ENCODE results near the gene HIPK2.

Gene HIPK2

DNA sequence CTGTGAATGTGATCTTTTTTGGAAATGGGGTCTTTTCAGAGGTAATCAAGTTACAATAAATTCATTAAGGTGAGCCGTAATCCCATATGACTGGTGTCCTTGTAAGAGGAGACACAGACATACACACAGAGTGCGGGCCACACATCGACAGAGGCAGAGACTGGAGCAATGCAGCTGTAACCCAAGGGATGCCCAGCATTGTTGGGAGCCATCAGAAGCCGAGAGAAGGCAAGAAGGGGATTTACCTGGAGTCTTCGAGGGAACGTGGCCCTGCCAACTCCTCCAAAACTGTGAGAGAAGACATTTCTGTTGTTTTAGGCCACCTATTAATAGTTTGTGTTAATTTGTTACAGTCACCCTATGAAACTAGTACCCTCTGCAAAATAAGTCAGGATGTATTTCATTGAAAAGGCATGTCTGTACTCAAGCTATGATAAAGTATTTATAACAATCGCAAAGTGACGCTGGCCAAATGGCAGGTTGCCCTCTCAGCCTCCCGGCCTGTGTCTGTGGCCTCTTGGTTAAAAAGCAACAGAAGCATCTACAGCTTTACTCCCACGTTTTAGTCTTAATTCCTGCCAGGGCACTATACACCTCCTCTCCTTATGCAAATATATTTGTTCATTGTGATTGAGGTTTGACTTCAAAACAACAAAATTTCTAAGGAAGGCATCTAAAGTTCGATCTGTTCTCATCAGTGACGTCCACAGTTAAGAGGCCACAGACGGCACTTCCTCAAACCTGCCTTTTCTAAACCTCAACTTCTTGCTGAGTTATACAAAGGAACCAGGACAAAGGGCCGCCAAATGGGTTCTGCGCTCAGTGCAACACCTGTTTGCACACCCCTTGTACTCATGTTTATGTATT lies 46.8 kb downstream of the HIPK2 start:
- Histone ChIP-seq H3K27ac (ENCODE audit: low read depth, low read length, poor library complexity, severe bottlenecking) (no peak overlapping the region), H3K79me2 (ENCODE audit: insufficient read depth, low read length) (no peaks in the 10 kb centered on the region)

DNA sequence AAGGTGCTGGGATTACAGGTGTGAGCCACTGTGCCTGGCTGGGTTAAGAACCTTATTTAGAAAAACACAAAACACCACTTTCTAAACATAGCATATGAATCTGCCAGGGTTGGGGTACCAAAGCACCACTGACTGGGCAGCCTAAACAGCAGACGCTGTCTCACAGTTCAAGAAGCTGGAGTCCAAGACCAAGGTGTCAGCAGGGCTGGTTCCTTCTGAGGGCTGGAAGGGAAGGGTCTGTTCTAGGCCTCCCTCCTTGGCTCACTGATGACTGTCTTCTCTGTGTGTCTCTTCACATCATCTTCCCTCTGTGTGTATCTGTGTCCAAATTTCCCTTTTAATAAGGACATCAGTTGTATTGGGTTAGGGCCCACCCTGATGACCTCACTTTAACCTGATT lies 49.6 kb downstream of the HIPK2 start:
- Histone ChIP-seq H3K9ac (ENCODE audit: low read length) (no peak overlapping the region), H2AFZ (ENCODE audit: low read length) (no peak overlapping the region), H3K4me3 (ENCODE audit: low read depth, low read length, poor library complexity, severe bottlenecking) (no peak overlapping the region), H3K36me3 (ENCODE audit: insufficient read depth, low read length) (no peaks in the 10 kb centered on the region), H3K9me2 (ENCODE audit: low read depth, low read length) (no peaks in the 10 kb centered on the region), H3K4me2 (ENCODE audit: low read length) (no peak overlapping the region), H3K27ac (ENCODE audit: low read depth, low read length, poor library complexity, severe bottlenecking) (no peak overlapping the region), H3K9me3 (ENCODE audit: low read length) (no peaks in the 10 kb centered on the region), H3K79me2 (ENCODE audit: insufficient read depth, low read length) (no peaks in the 10 kb centered on the region), H4K20me1 (ENCODE audit: insufficient read depth, low read length) (no peaks in the 10 kb centered on the region), H3K4me1 (ENCODE audit: insufficient read depth, low read length, severe bottlenecking) (no peaks in the 10 kb centered on the region), H3F3A (ENCODE audit: insufficient read depth, low read length) (no peaks in the 10 kb centered on the region), H3K27me3 (ENCODE audit: insufficient read depth, low read length) (no peaks in the 10 kb centered on the region; the same call in 1 of the 2 replicates)
- TF ChIP-seq, protein P1, sequence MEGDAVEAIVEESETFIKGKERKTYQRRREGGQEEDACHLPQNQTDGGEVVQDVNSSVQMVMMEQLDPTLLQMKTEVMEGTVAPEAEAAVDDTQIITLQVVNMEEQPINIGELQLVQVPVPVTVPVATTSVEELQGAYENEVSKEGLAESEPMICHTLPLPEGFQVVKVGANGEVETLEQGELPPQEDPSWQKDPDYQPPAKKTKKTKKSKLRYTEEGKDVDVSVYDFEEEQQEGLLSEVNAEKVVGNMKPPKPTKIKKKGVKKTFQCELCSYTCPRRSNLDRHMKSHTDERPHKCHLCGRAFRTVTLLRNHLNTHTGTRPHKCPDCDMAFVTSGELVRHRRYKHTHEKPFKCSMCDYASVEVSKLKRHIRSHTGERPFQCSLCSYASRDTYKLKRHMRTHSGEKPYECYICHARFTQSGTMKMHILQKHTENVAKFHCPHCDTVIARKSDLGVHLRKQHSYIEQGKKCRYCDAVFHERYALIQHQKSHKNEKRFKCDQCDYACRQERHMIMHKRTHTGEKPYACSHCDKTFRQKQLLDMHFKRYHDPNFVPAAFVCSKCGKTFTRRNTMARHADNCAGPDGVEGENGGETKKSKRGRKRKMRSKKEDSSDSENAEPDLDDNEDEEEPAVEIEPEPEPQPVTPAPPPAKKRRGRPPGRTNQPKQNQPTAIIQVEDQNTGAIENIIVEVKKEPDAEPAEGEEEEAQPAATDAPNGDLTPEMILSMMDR (IDR thresholded peaks at IDR 0.05; ENCODE audit: low read length), result no peak
- TF ChIP-seq EZH2 (IDR thresholded peaks at IDR 0.05; ENCODE audit: borderline replicate concordance, low read length), result no peak

More for the DNA sequence above, 46.8 kb downstream of the HIPK2 start:
- no peaks in the 10 kb centered on the region for H3K36me3 ChIP-seq (ENCODE audit: insufficient read depth, low read length)
- no peaks in the 10 kb centered on the region for H3K27me3 ChIP-seq (ENCODE audit: insufficient read depth, low read length)
- H3F3A ChIP-seq (ENCODE audit: insufficient read depth, low read length), result no peaks in the 10 kb centered on the region
- no peak overlapping the region for H3K9ac ChIP-seq (ENCODE audit: low read length)
- H3K4me2 ChIP-seq (ENCODE audit: low read length), result no peak overlapping the region
- H3K4me1 ChIP-seq (ENCODE audit: insufficient read depth, low read length, severe bottlenecking), result no peaks in the 10 kb centered on the region
- H2AFZ ChIP-seq (ENCODE audit: low read length), result no peak overlapping the region
- no peak overlapping the region for H3K4me3 ChIP-seq (ENCODE audit: low read depth, low read length, poor library complexity, severe bottlenecking)
- H3K9me2 ChIP-seq (ENCODE audit: low read depth, low read length), result no peaks in the 10 kb centered on the region
- no peaks in the 10 kb centered on the region for H3K9me3 ChIP-seq (ENCODE audit: low read length)
- TF ChIP-seq, protein P1 (IDR thresholded peaks at IDR 0.05; ENCODE audit: low read length), result no peak
- TF ChIP-seq EZH2 (IDR thresholded peaks at IDR 0.05; ENCODE audit: borderline replicate concordance, low read length), result no peak
- H4K20me1 ChIP-seq (ENCODE audit: insufficient read depth, low read length), result no peaks in the 10 kb centered on the region

DNA sequence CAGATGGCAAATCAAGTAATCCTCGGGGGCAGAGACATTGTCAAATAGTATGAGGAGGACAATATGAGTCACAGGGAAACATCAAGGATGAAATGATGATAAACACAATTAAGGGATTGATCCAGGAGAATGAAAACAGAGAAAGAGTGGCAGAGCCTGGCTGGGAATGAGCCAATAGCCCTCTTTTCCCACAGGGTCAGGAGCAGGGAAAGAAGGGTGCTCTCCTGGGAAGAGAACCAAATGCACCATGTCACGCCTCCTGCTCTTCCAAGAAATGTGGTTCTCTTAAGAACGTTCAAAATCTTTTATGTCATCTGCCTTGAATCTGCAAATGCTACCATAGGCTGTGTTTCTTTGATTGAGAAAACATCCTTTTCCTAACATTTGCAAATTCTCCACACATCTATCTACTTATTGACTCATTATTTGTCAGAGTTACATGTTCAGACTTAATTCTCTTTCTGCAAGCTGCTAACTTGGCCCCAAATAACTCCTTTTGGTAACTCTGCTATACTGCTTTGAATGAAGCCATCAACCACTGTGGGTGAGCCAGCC lies 50.6 kb downstream of the HIPK2 start:
- no peaks in the 10 kb centered on the region for H3K9me3 ChIP-seq (ENCODE audit: low read length)
- no peaks in the 10 kb centered on the region for H3F3A ChIP-seq (ENCODE audit: insufficient read depth, low read length)
- H2AFZ ChIP-seq (ENCODE audit: low read length), result no peak overlapping the region
- no peaks in the 10 kb centered on the region for H3K36me3 ChIP-seq (ENCODE audit: insufficient read depth, low read length)
- H3K4me1 ChIP-seq (ENCODE audit: insufficient read depth, low read length, severe bottlenecking), result no peaks in the 10 kb centered on the region
- H3K4me3 ChIP-seq (ENCODE audit: low read depth, low read length, poor library complexity, severe bottlenecking), result no peak overlapping the region
- no peak overlapping the region for H3K9ac ChIP-seq (ENCODE audit: low read length)
- H3K4me2 ChIP-seq (ENCODE audit: low read length), result no peak overlapping the region
- TF ChIP-seq, protein P1 (IDR thresholded peaks at IDR 0.05; ENCODE audit: low read length), result no peak
- TF ChIP-seq EZH2 (IDR thresholded peaks at IDR 0.05; ENCODE audit: borderline replicate concordance, low read length), result no peak
- no peaks in the 10 kb centered on the region for H4K20me1 ChIP-seq (ENCODE audit: insufficient read depth, low read length)
- no peak overlapping the region for H3K27ac ChIP-seq (ENCODE audit: low read depth, low read length, poor library complexity, severe bottlenecking)
- H3K9me2 ChIP-seq (ENCODE audit: low read depth, low read length), result no peaks in the 10 kb centered on the region
- H3K79me2 ChIP-seq (ENCODE audit: insufficient read depth, low read length), result no peaks in the 10 kb centered on the region
- H3K27me3 ChIP-seq (ENCODE audit: insufficient read depth, low read length), result no peaks in the 10 kb centered on the region; the same call in 1 of the 2 replicates

Data from OCI-LY1 (cell line).